ENCODE results near the gene ZC3H12C. TPM values are rescaled to one million over a fixed set of nuclear protein-coding genes. Genes with fewer than 3 reads are reported as not detected.

ZC3H12C gene
- total and polyA plus RNA-seq, 2 of the 13 experiments (the other 11 are each of a cell fraction or from before 2014, with no cell fraction given): 2.4 to 5.7 TPM

- TF ChIP-seq ZNF800 (CRISPR knock-in tag; IDR thresholded peaks at IDR 0.05) (peak; percentile 84; the same call in 1 of the 2 replicates), ZNF546 (CRISPR knock-in tag; conservative IDR thresholded peaks at IDR 0.05) (0 out of 2 replicates have a peak, but pooled peaks have one; percentile 38), IKZF5 (CRISPR knock-in tag; IDR thresholded peaks at IDR 0.05) (no peak), BCL6 (CRISPR knock-in tag; IDR thresholded peaks at IDR 0.05) (peak; percentile 37; the same call in 1 of the 2 replicates), SKI (IDR thresholded peaks at IDR 0.05; ENCODE audit: partially characterized antibody) (peak; percentile 1), HOXA3 (CRISPR knock-in tag; IDR thresholded peaks at IDR 0.05) (peak; percentile 62), ZNF556 (CRISPR knock-in tag; IDR thresholded peaks at IDR 0.05; ENCODE audit: borderline replicate concordance) (no peak), ZNF770 (CRISPR knock-in tag; IDR thresholded peaks at IDR 0.05) (peak; percentile 41; the same call in 1 of the 2 replicates), ATF3 (CRISPR knock-in tag; IDR thresholded peaks at IDR 0.05) (0 out of 2 replicates have a peak, but pooled peaks have one; percentile 14), ZNF263 (CRISPR knock-in tag; IDR thresholded peaks at IDR 0.05) (peak; percentile 28; the same call in 1 of the 2 replicates), PATZ1 (CRISPR knock-in tag; IDR thresholded peaks at IDR 0.05) (peak; percentile 76), ZKSCAN1 (IDR thresholded peaks at IDR 0.05; ENCODE audit: low read length) (no peak), ZMYM2 (CRISPR knock-in tag; IDR thresholded peaks at IDR 0.05) (no peak), AHR (CRISPR knock-in tag; IDR thresholded peaks at IDR 0.05) (peak; percentile 35; the same call in 1 of the 2 replicates), ESRRA (CRISPR knock-in tag; IDR thresholded peaks at IDR 0.05; ENCODE audit: low read depth) (no peak), ZNF552 (CRISPR knock-in tag; IDR thresholded peaks at IDR 0.05; ENCODE audit: borderline replicate concordance) (peak; percentile 65; the same call in 1 of the 2 replicates), CENPT (CRISPR knock-in tag; IDR thresholded peaks at IDR 0.05; ENCODE audit: low read depth) (no peak), YEATS4 (CRISPR knock-in tag; IDR thresholded peaks at IDR 0.05; ENCODE audit: borderline replicate concordance) (peak; percentile 89; the same call in 1 of the 2 replicates), ZNF547 (CRISPR knock-in tag; IDR thresholded peaks at IDR 0.05) (peak; percentile 49; the same call in 1 of the 2 replicates), ZNF431 (CRISPR knock-in tag; IDR thresholded peaks at IDR 0.05; ENCODE audit: borderline replicate concordance, low read depth) (0 out of 2 replicates have a peak, but pooled peaks have one; percentile 66), ZFX (CRISPR knock-in tag; IDR thresholded peaks at IDR 0.05; ENCODE audit: low read depth) (peak; percentile 88)
These were observed 460 bp downstream of the ZC3H12C start (continued) for GRCh38 chr11:110093407-110094297.
